Measurements from ENCODE around the gene SDCCAG8. TPM values are rescaled to one million over a fixed set of nuclear protein-coding genes. Genes with fewer than 3 reads are reported as not detected.
A peak's percentile ranks its signal among the peaks of the same experiment; 100 is the strongest.

Gene SDCCAG8
- total and polyA plus RNA-seq, 8 donors = 24.3 to 37.1 (median 30.0) TPM

DNA sequence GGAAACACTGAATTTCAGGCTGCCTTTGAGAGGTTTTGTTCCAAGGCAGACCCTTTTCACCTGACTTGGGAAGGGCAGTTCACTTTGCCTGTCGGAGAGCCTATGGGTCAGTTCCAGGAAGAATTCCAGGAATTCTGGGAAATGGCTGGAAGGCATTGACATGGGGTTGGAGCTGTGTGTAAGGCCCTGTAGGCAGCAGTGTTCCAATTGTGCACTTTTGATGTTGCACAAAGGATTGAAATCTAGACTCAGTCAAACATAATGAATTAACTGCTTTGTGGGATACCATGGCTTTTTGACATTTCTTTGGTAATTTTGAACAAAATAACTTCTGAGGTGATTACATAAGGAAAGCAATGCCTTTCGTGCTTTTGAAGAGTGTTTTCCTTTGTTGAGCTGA is 184.6 kb downstream of the SDCCAG8 start:
- 92 to 94% methylated on average over 2 of the region's 2 CpGs for WGBS, 2 donors
- Histone ChIP-seq H3K4me1 (no peaks in the 10 kb centered on the region), H3K4me3 (no peak overlapping the region), H3K9me3 (no peaks in the 10 kb centered on the region), H3K27ac (no peak overlapping the region), H3K27me3 (no peaks in the 10 kb centered on the region), H3K36me3 (no peaks in the 10 kb centered on the region)
- intact Hi-C loops (cut with DNase I) = no loop called here
- ATAC-seq = no peak
- FAIRE-seq = no peak
- no peak for DNase-seq
- TF ChIP-seq, protein P1, sequence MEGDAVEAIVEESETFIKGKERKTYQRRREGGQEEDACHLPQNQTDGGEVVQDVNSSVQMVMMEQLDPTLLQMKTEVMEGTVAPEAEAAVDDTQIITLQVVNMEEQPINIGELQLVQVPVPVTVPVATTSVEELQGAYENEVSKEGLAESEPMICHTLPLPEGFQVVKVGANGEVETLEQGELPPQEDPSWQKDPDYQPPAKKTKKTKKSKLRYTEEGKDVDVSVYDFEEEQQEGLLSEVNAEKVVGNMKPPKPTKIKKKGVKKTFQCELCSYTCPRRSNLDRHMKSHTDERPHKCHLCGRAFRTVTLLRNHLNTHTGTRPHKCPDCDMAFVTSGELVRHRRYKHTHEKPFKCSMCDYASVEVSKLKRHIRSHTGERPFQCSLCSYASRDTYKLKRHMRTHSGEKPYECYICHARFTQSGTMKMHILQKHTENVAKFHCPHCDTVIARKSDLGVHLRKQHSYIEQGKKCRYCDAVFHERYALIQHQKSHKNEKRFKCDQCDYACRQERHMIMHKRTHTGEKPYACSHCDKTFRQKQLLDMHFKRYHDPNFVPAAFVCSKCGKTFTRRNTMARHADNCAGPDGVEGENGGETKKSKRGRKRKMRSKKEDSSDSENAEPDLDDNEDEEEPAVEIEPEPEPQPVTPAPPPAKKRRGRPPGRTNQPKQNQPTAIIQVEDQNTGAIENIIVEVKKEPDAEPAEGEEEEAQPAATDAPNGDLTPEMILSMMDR (IDR thresholded peaks at IDR 0.05) = no peak

DNA sequence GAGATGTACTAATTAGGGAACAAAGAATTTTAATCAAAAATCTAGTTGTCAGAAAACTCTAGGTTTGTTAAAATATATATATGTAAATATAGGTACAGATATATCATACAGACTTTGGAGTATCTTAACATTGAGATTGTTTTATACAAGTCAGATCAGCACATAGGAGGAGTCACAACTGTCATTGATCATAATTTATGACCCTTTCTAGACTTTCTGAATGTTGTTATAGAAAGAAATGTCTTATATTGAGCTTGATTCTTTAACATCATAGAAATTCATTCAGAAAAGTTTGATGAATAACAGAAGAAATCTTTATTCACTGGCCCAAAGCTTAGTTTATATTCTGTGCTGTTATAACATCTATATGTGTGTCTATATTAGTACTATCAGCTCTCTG is 185.8 kb downstream of the SDCCAG8 start:
- intact Hi-C loops (cut with DNase I) = no loop called here
- no peak for FAIRE-seq
- Histone ChIP-seq H3K36me3 (no peaks in the 10 kb centered on the region), H3K27ac (no peak overlapping the region), H3K4me1 (no peaks in the 10 kb centered on the region), H3K9me3 (no peaks in the 10 kb centered on the region), H3K4me3 (no peak overlapping the region), H3K27me3 (no peaks in the 10 kb centered on the region)
- no peak for DNase-seq
- TF ChIP-seq, protein P1 (IDR thresholded peaks at IDR 0.05) = no peak
- no peak for ATAC-seq

DNA sequence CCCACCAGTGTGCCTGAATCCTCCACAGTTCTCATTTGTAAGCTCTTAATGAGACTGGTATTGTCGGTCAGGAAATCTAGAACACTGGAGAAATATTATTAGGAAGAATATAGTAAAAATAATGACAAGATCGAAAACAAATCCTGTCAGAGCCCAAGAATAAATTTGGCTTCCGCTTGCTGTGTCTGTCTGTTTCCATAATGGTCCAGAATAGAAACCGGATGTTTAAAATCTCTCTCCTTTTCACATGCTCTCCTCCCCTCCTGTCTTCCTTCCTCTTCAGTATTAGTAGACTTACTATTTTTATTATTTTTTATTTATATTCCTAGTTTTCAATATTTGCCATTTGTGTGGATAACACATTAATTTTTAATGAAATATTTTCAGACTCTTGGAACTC is 187.7 kb downstream of the SDCCAG8 start:
- ATAC-seq (no peak), FAIRE-seq (no peak), DNase-seq (no peak)
- intact Hi-C loops (cut with DNase I) = no loop called here
- Histone ChIP-seq H3K27ac (no peak overlapping the region), H3K36me3 (no peaks in the 10 kb centered on the region), H3K4me1 (no peaks in the 10 kb centered on the region), H3K9me3 (no peaks in the 10 kb centered on the region), H3K27me3 (no peaks in the 10 kb centered on the region), H3K4me3 (no peak overlapping the region)
- TF ChIP-seq, protein P1 (IDR thresholded peaks at IDR 0.05) = no peak
- 84 to 91% methylated on average over 4 of the region's 4 CpGs for WGBS, 2 donors

DNA sequence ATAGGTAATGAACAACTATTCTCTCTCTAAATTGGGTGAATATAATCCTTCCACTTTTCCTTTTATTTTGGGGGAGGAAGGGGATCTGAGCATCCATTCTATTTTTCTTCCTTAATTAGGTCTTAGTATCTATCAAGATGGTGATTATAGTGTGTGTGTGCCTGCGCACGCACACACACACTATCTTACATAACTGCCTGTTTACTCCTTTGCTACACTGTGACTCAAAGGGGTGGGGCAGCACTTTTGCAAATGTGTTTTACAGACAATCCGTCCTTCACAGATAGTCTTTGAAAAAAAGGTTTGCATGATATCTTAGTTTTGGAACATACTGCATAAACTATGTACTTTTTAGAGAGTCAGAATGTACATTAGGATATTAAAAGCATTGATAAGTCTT is 191.5 kb downstream of the SDCCAG8 start:
- no peaks in the 10 kb centered on the region for H3K27me3 ChIP-seq
- 76 to 83% methylated on average over 3 of the region's 3 CpGs for WGBS, 2 donors
- H3K4me1 ChIP-seq = no peaks in the 10 kb centered on the region
- H3K9me3 ChIP-seq = no peaks in the 10 kb centered on the region
- ATAC-seq (peak in 2 of 4 donors; percentile 48 to 56), FAIRE-seq (no peak), DNase-seq (no peak)
- no peak overlapping the region for H3K4me3 ChIP-seq
- TF ChIP-seq, protein P1 (IDR thresholded peaks at IDR 0.05) = no peak
- no peaks in the 10 kb centered on the region for H3K36me3 ChIP-seq
- H3K27ac ChIP-seq = no peak overlapping the region
- intact Hi-C loops (cut with DNase I) = no loop called here

DNA sequence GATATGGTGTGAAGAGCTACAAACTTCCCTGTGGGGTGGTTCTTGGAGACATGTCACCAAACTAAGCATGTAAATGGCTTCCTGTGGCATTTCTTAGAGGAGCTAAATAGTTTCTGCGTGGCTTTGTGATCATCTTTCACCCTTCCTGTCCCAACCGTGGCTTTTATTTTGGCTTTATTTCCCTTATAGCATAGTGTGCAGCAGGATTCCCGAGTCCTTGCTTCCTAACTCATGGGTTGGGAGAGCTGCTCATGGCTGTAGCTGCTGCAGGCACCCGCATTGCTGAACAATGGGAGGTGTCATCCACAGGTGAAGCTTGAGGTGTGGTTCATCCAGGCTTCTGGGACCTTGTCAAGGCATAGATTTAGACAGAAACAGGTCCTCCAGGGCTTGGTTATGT is 192.0 kb downstream of the SDCCAG8 start:
- FAIRE-seq (no peak), ATAC-seq (no peak), DNase-seq (no peak)
- Histone ChIP-seq H3K36me3 (no peaks in the 10 kb centered on the region), H3K9me3 (no peaks in the 10 kb centered on the region), H3K27ac (no peak overlapping the region), H3K4me3 (no peak overlapping the region), H3K4me1 (no peaks in the 10 kb centered on the region), H3K27me3 (no peaks in the 10 kb centered on the region)
- TF ChIP-seq, protein P1 (IDR thresholded peaks at IDR 0.05) = no peak
- intact Hi-C loops (cut with DNase I) = no loop called here
- WGBS, 2 donors = 86 to 90% methylated on average over 4 of the region's 4 CpGs
